HG03196 (cell line): ENCODE results near the gene GOLGA6C.
"Not testable (repeated sequence)": the region's sequence is repeated elsewhere in the genome, so short reads cannot be mapped to it uniquely, and the experiment has no call there.

Experiments used
- ATAC-seq: cut with Tn5 transposase; IDR thresholded peaks from one replicate; pipeline ENCODE4 v1.9.1; 2021; ENCODE audit not compliant: unreplicated experiment

GOLGA6C gene

DNA sequence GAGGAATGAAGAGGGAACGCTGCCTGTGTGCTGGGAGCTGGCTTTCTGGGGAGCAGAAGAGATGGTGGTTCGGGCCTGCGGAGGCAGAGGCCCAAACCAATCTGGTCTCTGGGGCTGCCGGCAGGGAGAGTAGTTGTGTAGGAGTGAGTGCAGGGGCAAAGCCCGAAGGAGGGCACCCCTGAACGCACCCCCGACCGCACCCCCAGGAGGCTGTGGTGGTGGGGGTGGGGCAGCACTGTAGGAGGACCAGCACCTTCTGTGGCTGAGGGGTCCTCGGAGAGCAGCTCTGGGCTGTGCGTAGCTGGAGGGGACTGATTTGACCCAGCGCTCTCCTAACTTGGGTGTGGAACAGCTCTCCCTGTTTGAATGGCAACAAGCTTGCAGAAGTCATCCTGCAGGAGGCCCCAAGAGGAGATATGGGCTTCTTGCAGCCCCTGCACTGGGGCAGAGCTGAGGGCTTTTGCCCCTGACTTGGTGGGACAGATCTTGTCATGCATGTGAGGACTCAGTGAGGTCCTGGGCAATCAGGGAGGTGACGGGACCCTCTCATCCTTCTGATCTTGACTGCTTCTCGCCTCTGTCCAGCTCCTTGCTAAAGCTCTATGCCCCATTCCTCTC lies 30.4 kb upstream of the GOLGA6C start:
- no peak for ATAC-seq

DNA sequence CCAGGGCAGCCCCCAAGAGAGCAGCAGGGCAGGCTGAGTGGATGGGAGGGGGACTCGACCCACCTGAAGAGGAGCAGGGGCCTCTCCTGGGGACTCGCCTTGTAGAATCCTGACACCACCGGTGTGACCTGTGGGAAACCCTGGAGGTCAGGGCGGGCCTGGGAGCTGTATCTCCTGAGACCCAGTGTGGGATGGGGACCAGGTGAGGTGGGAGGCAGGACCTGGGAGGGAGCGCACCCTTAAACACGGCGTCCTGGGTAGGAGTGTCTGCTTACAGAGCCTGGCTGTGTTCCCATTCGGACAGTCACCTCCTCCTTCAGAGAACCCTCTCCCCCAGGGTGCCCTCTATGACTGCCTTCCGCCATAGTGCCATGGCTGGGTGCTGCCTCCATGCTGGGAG lies 29.3 kb upstream of the GOLGA6C start:
- ATAC-seq, result no peak

DNA sequence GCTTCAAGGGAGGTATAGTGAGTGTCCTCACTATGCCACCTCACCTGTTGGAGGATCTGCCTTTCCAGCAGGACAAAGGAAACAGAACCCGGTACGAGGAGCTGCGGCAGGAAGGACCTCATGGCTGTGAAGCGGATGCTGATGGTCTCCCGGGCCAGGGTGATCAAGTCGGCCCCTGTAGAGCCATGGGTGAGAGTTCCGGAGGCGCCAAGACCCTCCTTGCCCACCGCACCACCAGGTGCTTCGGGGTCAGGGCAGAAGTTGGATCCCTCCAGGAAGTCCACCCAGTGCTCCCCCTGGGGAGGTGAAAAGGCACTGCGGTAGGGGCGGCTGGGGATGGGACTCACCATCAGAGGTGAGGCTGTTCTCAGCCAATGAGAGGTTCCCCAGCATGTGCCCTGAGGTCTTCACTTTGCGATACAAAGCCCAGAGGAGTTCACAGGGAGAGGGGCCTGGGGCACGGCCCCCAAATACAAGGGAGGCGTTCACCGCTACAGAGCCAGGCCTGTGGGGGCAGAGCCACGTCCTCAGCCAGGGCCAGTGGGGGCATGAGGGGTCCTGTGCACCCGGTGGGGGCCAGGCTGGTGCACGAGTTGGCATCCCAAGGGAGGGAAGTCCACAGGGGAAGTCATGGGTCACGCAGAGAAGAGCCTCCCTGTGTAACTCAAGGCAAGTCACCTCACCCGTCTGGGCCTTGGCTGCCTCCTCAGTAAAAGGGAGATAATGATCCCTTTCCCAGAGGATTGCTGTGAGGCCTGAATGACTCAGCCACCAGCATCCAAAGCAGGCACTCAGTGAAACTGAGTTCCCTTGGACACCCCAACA lies 28.7 kb upstream of the GOLGA6C start:
- no peak for ATAC-seq

DNA sequence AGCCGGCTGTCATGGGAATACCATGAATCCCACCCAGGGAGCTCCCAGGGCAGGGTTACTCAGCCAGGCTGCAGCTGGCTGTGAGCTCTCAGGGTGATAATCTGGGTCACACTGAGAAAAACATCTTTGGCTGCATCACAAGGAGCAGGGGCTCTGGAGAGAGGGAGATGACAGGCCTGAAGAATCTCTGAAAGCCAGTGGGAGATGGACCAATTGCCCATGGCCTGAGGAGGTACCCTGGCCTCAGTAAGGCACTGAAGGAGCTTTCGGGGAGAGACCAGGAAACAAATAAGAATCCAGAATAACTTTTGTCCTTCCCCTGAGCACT lies 28.2 kb upstream of the GOLGA6C start:
- no peak for ATAC-seq

DNA sequence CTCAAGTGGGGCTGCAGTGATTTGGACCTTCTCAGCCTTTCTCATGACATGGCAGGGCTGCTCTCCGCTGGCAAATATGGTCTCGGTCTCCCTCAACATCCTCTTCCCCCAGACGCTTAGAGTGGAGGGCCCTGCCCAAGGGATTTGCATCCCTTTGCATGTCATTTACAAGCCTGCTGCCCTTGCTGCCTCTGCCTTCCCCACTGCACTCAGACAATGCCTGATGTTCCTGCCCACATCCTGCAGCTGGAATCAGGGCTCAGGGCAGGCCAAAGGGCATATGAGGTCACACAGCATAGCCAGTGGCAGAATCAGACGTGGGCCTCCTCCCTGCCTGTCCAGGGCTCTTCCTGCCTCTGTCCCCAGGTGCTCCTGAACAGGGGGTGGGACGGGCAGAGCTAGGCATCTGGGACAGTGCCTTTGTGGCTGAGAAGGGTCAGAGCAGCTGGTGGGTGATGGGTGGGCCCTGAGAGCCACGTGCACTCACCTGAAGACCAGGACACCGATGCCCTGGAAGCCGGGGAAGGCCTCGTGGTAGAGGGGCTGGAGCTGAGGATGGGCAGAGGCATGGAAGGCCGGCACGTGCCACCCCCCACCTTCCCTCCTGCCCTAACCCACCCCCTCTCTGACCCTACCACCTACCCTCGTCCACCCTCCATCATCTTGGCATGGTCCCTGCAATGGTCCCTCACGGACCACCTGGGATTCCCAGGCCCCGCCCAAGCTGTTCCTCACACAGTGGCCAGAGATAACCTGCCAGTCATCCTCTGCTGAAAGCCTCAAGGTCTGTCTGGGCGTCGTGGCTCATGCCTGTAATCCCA lies 27.4 kb upstream of the GOLGA6C start:
- no peak for ATAC-seq

DNA sequence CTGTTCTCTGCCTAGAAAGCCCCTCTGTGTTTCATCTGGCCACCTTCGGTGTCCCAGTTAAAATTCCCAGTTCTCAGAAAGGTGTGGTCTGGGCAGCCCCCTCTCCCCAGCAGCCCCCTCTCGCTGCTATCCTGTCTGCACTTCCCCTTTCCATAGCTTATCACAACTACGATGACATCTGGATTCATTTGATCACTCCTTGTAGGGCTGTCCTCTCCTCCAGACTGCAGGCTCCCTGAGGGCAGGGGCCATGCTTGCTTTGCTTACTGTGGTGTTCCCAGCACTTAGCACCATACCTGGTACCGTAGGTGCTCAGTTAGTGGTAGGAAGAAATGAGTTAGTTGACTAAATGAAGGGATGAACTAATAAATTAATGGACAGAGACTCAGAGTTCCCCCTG lies 26.3 kb upstream of the GOLGA6C start:
- ATAC-seq, result no peak

DNA sequence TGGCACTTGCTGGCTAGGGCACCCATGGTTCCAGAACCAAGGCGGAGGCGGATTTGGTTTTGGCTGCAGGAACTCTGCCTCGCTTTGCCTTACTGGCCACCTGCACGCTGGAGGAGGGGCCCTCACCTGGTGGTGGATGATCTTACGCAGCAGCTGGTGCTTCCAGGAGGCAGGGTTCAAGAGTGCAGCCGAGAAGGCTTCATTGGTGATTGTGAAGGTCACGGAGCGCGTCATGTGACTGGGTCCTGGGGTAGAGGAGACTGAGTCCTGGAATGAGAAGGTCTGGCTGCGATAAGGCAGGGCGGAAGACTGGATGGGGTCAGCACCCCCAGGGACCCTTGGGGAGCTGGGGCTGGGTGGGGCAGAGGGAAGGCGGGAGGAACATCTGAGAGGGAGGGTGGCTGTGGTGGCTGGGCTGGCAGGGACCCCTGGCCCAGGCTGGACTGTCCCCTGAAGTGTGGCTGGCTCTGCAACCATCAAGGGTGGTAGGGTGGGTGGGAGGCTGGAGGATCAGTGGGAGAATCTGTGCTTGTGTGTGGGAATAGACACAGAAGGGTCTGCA lies 25.8 kb upstream of the GOLGA6C start:
- ATAC-seq, result no peak

DNA sequence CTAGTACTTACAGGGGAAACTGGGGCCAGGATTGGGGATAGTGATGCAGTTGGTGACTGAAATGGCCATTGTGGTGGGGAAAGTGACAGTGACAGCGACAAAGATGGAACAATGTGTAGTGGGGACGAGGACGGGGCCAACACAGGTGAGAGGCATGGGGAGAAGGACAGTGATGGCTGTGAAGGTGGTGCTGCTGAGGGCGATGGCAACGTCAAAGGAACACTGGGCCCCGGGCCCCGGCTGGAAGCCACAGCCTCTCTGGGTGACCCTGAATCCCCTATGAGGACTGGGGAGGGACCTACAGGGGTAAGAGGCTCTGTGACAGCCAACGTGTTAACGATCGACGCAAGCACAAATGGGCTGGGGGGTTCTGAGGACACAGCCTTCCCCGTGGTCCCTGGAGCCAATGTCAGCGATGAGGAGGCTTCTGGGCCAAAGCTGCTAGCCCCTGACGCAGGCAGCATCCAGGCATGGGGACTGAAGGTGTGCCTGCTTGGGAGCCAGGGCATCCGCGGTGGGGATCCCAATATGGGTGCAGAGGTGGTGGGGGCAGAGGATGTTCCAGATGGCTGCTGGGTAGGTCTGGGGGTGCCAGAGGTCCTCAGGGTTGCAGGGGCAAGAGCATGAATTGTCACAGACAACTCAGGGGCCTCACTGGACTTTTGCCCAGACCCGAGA lies 25.2 kb upstream of the GOLGA6C start:
- no peak for ATAC-seq

DNA sequence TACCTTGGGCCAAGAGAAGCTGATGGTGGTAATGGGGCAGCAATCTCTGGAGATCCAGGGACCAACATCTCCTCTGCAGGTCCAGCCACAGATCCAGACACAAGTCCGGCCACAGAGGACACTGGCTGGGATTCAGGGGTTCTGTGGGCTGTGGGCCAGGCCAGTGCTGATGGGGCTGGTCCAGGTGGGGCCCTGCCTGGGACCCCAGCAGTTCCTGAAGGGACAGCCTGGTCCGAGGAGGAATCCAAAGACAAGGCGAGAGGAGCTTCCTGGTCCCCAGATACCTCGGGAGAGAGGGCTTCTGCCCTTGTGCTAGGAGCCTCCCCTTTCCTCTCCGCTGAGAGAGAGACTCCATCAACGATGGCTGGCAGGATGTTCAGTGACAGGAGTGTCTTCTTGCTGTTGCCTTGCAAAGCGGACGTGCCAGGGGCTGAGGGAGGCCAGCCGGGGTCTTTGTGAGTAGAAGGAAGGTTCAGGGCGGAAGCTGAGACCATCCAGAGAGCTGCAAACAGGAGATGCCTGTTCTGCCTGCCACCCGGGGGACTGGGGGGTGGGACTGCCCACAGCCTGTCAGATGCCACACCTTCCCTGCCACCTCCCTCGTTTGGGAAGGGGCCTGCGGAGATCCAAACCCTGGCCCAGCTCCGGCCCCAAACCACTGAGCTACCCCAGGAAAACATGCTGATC lies 24.5 kb upstream of the GOLGA6C start:
- ATAC-seq, result no peak

DNA sequence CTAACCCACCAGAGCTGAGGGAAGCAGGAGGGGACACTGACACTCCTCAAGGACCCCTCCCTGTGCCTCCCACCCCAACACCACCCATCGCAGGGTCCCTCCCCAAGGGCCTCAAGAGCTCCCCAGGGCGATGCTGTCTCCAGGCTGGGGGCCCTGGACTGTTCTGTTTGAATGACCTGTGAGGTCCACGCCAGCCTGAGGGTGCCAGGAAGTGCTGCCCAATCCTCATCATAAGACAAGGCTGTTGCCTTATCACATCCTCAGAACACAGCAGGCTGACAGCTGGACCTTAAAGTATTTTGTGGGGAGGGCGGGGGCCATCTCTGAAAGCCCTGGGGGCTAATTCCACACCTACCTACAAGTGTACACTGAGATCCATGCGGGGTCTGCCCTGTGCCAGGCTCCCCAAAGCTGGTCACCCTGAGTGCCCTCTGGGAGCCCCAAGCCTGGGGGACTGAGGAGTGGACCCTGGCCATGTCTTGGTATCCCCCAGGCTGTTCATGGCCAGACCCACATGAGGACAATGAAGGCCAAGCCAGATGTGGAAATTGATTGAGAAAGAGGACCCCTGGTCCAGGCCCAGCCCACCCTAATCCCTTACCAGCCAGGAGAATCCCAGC lies 23.8 kb upstream of the GOLGA6C start:
- no peak for ATAC-seq

DNA sequence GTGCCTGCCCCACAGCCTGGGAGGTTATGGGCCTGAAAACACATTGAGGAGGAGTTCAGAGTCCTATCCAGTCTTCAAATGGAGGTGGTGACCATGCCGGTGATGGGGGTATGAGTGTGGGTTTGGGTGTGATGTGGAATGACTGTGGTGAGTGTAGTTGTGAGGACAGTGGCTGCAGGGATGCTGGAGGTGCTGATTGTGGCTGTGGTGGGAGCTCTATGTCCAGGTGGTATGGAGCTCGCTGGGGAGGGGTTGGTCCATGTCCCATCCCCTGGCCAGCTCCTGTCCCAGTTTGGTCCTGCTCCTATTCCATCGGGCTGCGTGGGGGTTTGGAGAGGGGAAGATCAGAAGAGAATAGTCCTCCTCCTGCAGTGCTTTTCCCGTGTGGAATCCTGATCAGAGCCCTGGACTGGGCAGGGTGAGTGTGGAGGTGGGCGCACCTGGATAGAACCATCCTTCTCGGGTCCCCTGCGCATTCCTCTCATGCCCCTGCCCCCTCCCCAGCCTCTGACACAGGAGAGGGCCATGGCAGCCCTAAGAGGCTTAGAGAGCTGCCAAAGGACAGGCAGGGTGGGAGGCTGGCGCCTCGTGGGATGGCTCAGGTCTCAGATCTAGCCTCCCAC lies 23.0 kb upstream of the GOLGA6C start:
- ATAC-seq, result no peak

DNA sequence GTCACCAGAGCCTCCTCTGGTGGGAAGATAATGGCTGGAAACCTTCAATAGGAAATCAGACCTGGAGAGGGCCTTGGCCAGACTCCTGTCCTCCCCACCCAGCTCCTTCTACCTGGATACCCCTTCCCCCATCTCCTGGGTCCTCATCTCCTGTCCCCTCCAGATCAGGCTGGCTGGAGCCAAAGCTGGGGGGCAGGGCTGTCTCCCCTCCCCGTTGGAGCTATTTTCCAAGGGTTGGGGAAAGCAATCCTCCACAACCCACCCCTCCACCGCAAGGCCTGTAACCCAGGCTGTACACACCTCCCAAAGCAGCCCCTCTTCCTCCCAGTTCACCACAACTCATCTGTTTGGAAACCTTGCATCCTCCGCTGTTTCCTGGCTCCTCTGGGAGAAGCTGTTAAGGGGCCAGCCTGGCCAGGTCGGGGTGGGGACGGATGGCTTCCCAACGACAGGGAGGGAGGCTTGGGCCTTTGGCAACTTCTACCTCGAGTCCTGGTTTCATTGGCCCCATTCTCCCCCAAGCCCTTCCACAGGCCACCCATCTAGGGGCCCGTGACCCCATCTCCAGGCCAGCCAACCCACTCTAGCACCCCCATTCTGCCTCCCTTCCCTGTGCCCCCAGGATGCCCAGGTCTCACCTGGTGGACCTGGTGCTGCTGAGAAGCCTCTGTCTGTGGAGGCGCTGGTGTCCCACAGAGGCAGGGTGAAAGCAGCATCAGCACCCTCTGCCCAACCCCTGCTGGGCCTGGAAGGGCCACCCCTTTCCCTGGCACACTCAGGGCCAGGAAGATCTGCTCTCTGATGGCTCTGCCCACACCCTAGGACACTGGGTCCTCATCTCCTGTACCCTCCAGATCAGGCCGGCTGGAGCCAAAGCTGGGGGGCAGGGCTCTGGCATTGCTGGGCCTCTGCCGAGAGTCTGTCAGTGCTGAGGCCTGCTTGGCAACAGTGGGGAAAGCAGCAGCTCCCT lies 22.1 kb upstream of the GOLGA6C start:
- ATAC-seq, result no peak

DNA sequence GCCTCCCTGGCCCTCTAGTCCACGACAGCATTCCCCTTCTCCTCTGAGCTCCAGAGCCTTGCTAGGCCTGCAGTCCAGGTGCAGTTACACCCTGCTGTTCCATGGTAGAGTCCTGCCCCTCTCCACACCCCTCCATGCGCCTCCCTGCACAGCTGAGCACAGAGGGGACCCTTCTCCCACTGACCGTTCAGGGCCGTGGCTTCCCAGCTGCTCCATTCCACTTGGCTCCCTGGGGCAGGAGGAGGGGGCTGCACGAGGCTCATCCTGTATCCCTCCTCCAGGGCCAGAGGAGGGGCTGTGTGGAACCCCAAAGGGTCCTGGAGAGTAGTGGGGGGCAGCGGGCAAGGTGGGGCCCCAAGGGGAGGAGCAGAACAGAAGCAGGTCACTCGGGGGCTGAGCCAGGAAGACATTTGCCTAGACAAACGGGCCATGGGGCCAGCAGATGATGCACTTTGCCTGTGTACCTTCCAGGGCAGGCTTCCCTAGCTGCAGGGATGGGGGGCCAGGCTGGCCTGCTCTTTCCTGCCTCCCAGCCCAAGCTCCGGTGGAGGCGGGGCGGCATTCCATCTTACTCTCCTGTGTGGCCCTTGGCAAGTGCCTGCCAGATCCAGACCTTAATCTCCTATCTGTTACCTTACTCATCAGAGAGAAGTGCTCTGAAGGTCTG lies 20.7 kb upstream of the GOLGA6C start:
- ATAC-seq, result no peak

DNA sequence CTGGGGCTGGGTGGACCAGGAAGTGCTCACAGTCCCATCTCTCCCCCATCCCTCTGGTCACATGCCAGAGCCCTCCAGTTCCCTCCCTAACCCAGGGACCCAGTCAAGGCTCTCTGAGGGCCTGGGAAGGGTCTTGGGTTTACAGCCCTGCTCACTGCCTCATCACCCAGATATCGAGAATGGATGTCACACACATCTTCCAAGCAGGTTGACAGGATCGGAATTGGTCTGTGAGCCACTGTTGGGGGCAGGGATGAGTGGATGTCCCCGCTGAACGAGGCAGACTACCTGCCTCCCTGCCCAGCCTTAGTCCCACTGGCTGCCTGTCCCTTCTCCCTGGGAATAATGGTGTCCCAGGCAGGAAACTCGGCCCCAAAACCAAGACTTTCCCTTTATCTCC lies 20.0 kb upstream of the GOLGA6C start:
- ATAC-seq, result no peak

DNA sequence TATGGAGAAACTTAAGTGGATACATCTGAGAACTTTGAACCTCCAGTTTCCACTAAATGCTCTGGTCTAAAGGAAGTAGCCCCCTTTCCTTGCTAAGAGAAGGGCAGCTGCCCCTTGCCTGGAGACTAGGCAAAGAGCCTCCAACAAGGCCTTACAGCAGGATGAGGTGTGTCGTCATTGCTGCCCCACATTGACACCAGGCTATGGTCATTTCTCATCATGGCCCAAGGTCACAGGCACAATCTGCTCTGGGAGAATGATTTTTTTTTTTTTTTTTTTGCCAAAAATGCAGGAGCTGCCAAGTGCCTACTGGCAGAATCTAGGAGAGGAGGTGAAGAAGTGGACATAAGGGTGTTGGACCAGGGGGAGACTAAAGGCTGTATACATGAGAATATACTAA lies 12.4 kb upstream of the GOLGA6C start:
- ATAC-seq, result not testable (repeated sequence)

DNA sequence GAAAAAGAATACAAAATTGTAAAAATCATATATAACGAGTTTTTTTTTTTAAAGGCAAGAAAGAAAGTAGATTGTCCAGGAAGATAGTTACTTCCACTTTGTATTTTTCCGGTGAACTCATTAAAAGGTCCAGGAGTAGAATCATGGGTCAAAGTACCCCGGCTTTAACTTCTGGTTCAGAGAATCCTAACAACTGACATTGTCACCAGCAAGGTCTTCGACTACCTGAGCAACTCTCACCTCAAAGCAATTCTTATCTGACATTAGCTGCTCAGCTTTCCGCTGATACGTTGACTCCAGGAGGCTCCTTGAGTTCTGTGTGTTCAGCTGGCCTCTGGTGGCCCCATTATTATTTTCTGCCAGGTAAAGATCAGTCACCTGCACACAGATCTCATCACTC lies 9.1 kb upstream of the GOLGA6C start:
- ATAC-seq, result not testable (repeated sequence)

DNA sequence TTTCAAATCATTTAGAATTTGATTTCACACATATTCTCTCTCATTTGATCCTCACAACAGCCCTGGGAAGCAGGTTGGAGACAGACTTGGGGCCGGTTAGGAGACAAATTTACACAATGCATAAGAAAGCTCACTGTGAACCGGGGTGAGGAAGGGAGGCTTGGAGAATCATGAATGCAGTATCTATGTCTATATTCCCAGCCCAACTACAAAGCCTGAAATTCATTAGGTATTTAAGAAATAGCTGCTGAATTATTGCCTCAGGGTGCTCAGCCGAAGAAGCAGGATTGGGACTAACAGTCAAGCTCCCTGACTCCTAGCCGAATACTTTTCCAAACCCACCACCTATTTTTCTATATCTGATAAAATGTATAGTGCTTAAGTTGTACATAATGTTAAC lies 8.4 kb upstream of the GOLGA6C start:
- ATAC-seq, result no peak

DNA sequence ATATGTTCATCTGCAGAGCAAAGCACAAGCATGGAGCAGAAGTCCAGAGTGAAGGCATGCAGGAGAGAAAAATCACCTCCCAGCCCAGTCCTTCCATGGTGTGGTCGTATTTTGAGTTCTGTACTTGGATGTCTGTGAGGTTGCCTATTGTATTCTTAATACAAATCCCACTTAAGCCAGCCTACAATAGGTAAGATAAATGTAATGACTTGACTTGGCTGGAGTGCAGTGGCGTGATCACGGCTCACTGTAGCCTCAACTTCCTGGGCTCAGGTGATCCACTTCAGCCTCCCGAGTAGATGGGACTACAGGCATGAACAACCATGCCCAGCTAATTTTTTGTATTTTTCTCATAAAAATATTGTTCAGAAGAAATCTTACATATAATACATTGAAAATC lies 6.8 kb upstream of the GOLGA6C start:
- ATAC-seq, result not testable (repeated sequence)
